Brain microvascular endothelial cell (primary cell): ENCODE results near the gene NFATC1.

Experiments used
- DNase-seq: peaks from one replicate; pipeline ENCODE4 v3.0.0-alpha.2; 2020
- H3K27ac ChIP-seq: fragments of 250-450 bp; sonication (Bioruptor Pico); 2 replicates; pipeline ENCODE4 v1.5.1; 2020; ENCODE audit warnings: mild to moderate bottlenecking, moderate library complexity
- H3K27me3 ChIP-seq: fragments of 250-450 bp; sonication (Bioruptor Pico); replicated peaks from 2 replicates; pipeline ENCODE4 v1.5.1; 2020; ENCODE audit warnings: mild to moderate bottlenecking
- H3K36me3 ChIP-seq: fragments of 250-450 bp; sonication (Bioruptor Pico); replicated peaks from 2 replicates; pipeline ENCODE4 v1.5.1; 2020; ENCODE audit warnings: mild to moderate bottlenecking
- H3K4me3 ChIP-seq: 2 replicates; pipeline ENCODE4 v1.5.1; 2011; ENCODE audit warnings: low read depth, mild to moderate bottlenecking, control low read depth, low read length, moderate library complexity
- CTCF ChIP-seq: IDR thresholded peaks from 2 replicates; pipeline ENCODE4 v1.5.1; 2011; ENCODE audit warnings: low read depth, mild to moderate bottlenecking, moderate library complexity, low read length, control low read depth, inconsistent platforms; ENCODE audit errors: missing control alignments
- in situ Hi-C: cut with HindIII; loops from 2 replicates; pipeline ENCODE4 v1.10.0; 2017; ENCODE audit warnings: low sequenced_read_pairs, low pct_ligation_motif_present

The NFATC1 gene

GRCh38 chr18:79524181-79525078, 128.7 kb downstream of the NFATC1 start:
- no peak for TF ChIP-seq CTCF
- Histone ChIP-seq H3K36me3 (no peaks in the 10 kb centered on the region), H3K4me3 (no peak overlapping the region), H3K27ac (no peak overlapping the region), H3K27me3 (peaks cover 35% of the 10 kb centered on the region)
- in situ Hi-C loops: no loop called here
- DNase-seq: no peak

DNA sequence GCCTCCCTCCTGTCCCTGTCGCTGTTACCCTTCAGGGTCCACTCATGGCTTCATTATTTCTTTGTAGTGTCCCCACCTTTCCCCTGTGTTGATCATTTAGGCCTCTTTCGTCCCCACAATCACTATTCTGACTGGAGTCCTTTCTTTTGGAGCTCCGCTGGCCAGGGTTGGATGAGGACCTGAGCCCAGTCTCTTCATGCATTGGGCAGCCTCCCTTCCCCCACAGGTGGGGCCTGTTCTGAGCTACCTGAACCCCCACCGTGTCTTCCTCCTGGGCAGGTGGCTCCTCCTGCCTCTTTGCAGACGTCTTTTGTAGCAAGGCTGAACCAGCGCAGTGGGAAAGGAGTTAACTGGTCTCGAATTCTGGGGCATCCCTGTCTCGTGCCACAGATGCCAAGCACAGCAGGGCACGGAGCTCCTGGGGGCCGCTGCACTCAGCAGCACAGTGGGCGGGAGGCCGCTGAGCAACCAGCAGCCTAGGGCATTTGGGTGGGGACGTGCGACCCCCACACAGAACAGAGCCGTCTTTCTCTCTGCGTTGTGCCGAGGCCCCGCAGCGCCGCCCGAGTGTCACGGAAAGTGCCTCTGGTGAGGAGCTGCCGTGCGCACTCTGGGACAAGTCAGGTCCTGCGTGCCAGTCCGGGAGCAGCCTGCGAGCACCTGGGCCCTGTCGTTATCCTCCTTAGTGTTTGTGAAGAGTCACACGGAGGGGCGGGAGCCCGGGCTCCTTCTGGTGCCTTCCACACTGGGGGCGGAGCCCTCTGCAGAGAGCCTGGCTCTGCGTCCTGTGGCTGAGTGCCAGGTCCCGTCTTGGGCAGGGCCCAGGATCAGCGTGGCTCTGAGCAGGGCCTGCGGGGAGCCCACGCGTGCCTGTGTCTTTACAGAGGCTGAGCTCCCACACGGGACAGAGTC, 130.1 kb downstream of the NFATC1 start:
- in situ Hi-C loops: no loop called here
- no peak overlapping the region for H3K27ac ChIP-seq
- peaks cover 36% of the 10 kb centered on the region for H3K27me3 ChIP-seq
- TF ChIP-seq CTCF: no peak
- H3K36me3 ChIP-seq: no peaks in the 10 kb centered on the region
- H3K4me3 ChIP-seq: no peak overlapping the region
- DNase-seq: no peak

DNA sequence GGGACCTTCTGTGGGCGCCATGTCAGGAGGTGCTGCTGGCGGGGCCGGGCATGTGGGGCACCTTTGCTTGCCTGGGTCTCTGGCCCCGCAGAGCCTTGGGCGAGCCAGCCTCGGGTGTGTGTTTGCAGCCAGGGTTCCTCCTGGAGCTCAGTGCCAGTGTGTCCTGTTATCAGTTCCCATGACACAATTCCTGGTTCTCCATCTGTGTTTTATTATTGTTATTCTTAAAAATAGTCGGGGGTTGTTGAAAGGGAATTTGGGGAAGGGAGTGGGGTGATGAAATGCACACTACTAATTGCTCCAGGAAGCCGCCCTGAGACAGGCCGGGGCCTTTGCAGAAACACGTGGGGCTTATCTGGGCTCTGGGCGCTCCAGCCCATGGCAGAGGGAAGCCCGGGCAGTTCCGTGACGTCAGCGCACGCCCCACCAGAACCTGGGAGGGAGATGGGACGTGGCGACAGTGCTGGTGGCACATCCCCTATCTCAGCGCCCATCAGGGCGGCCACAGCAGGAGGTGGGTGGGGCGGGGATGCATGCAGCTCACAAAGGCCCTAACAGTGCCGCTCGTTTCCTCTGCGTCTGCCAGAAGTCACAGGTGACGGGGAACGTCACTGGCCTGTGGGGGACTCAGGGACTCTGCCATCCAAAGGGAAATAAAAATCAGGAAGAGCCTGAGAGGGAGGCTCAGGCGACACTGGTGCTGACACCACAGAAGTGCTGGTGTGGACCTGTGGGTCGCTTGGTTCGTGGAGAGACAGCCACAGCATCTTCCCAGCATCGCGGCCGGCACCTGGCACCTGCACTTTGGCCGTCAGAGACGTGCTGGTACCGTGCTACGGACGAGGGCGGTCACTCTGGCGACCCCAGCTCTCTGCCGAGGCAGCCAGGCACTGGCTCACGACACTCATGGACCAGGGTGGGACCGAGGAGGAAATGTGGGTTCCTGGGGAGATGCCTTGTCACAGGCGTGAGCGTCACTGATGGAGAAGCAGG, 131.0 kb downstream of the NFATC1 start:
- H3K4me3 ChIP-seq: no peak overlapping the region
- in situ Hi-C loops: no loop called here
- no peak for DNase-seq
- no peaks in the 10 kb centered on the region for H3K36me3 ChIP-seq
- no peak overlapping the region for H3K27ac ChIP-seq
- H3K27me3 ChIP-seq: peaks cover 43% of the 10 kb centered on the region
- TF ChIP-seq CTCF: no peak

DNA sequence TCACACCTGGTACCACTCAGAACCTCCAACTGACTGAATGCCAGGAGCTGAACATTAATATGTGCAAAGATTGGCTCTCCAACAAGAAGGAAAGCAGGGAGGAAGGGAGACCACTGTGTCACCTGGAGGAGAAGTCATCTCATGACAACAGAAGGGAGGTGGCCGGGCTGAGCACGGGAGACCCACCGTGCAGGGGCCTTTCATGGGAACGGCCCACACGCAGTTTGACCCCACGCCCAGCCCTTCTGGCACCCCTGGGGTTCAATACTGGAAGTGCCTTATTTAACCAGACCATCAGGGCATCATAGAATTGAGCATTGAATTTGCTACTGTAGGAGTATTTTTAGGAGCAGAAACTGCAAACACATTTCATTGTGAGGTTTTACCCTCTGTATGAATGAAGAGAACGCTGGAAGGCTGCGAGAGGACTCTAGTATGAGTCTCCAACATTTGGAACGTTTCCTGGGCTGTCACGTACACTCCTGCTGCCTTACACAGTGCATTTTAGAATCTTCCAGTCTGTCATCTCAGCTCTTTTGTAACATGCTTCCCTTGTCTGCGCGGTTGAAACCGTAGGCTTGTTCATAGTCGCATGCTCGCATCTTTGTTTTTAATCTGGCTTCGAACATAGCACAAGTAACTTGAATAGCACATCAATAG, 132.1 kb downstream of the NFATC1 start:
- Histone ChIP-seq H3K4me3 (no peak overlapping the region), H3K27me3 (peaks cover 47% of the 10 kb centered on the region), H3K36me3 (no peaks in the 10 kb centered on the region), H3K27ac (no peak overlapping the region)
- in situ Hi-C loops: no loop called here
- no peak for TF ChIP-seq CTCF
- no peak for DNase-seq

DNA sequence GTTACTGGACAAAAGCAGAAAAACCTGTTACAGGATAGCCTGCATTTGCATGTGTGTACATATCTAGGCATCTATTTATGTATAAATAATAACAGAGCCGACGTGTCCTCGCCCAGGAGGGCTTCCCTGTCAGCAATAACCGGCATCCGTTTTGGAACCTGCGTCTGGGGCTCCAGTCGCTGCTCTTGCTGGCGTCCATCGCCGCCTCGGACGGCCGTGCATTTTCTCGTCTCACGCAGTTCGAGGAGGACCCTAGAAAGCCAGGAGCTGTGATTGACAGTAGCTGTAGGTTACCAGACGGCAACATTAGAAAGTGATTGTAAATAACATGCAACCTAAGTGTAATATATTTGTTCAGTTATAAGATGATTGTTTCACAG, 132.6 kb downstream of the NFATC1 start:
- Histone ChIP-seq H3K36me3 (no peaks in the 10 kb centered on the region), H3K27ac (no peak overlapping the region), H3K4me3 (no peak overlapping the region), H3K27me3 (peaks cover 51% of the 10 kb centered on the region)
- no peak for TF ChIP-seq CTCF
- in situ Hi-C loops: no loop called here
- no peak for DNase-seq
